ENCODE results near the gene GTF2A2.

GTF2A2 gene

DNA sequence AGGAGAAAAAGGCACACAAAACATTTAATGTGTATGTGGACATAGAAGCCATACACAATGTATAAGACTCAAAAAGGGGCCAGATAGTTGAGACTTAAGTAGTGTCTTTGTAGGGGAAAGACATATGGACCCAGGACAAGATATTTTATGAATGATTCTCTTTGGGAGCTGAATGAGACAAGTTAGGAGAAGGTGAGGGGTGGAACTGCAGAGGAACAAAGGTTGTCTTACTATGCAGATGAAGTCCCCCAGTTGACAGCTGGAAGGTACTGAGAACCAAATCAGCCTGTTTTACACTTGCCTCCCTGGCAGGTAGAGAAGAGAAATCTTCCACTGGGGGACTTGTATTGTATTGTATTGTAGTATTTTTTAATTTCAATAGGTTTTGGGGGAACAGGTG lies 60.7 kb downstream of the GTF2A2 start:
- DNase-seq, result no peak

DNA sequence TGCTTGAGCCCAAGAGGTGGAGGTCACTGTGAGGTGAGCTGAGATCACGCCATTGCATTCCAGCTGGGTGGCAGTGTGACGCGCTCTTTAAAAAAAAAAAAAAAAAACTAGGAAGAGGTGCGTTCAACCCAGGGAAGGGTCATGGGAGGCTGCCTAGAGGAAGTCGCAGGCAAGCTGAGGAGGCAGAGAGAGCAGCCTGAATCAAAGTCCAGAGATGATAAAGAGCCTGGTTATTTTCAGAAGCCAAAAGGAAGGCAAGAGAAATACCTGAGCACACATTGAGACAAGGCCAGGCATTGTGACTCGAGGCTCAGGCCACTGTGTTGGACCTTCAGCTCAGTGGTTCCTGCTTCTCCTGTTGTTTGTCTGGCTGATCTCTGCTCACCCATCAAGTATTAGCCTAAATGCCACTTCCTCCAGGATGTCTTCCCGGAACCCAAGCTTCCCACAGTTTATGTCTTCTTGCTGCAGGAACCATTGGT lies 61.8 kb downstream of the GTF2A2 start:
- no peak for DNase-seq

DNA sequence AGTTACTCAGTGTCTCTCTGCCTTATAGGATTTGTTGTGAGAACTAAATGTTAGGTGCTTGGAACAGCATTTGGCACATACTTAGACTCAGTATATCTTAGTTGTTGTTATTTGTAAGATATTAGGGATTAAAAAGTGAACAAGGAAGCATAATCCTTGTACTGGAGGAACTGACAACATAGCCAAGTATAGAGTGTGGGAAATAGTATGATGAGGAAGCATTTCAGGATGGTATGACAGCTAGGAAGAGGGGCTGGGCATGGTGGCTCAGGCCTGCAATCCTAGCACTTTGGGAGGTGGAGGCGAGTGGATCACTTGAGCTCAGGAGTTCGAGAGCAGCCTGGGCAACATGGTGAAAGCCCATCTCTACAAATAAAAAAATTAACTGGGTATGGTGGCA lies 62.3 kb downstream of the GTF2A2 start:
- DNase-seq, result no peak

DNA sequence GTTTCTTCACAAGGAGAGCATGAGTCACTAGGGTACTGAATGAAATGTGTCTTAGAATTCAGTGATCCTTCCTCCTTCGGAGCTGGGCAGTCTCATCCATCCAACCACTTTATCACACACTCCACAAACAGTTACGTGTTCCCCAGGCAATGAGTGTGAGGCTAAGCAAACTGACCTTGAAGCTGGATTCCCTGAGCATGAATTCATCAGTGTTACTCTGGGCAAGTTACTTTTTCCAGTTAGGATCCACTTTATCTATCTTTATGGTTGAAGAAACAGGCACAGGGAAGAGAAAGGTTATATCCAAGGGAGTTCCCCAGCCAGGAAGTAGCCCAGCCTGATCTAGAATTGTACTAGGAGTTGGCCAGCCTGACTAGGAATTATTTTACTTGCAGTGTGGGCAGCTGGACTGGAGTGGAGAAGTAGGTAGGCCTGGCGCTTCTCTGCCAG lies 62.8 kb downstream of the GTF2A2 start:
- no peak for DNase-seq

DNA sequence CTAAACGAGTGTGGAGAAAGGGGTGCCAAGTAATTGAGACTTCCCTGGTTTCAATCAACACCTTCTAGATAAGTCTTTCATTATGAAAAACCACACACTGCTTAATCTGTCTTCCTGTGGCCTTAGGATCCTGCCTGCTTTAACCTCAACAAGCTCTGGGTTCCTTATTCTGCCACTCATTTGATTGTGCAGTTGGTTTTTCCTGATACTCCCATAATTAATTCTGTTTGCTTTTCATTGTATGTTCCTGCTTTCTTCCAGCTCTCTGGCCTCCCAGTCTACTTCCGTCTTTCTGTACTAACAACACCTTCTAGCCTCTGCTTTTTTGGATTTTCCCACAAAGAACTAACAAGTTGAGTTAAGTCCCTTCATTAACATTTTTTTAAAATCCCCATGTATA lies 66.0 kb downstream of the GTF2A2 start:
- DNase-seq, result no peak

DNA sequence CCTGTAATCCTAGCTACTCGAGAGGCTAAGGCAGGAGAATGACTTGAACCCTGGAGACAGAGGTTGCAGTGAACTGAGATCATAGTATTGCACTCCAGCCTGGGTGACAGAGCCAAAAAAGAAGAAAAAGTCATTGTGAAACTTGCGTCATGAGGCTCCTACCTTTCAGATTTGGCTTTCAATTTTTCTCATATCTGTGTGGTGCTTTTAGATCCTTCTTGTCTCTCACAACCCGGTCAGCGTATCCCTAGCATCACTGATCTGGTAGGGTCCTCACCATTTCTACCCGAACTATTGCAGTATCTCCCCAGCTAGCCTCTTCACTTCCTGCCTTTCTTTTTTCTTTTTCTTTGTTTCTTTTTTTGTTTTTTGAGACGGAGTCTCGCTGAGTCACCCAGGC lies 67.3 kb downstream of the GTF2A2 start:
- no peak for DNase-seq
